ENCODE measurements around the gene RALGAPA2. TPM values are rescaled to one million over a fixed set of nuclear protein-coding genes. Genes with fewer than 3 reads are reported as not detected.
A peak's percentile ranks its signal among the peaks of the same experiment; 100 is the strongest.

Gene RALGAPA2
- total and polyA plus RNA-seq, 2 experiments from 2014 or later = 13.1 to 43.4 TPM

- Histone ChIP-seq H4K20me1 (replicated peaks; ENCODE audit: insufficient read depth) (no peaks in the 10 kb centered on the region), H3K4me1 (ENCODE audit: insufficient read depth) (no peaks in the 10 kb centered on the region), H3K27me3 (ENCODE audit: insufficient read depth) (no peaks in the 10 kb centered on the region), H3K36me3 (ENCODE audit: insufficient read depth) (peaks cover 3% of the 10 kb centered on the region; the same call in 1 of the 2 replicates), H3F3A (replicated peaks; ENCODE audit: low read depth) (no peaks in the 10 kb centered on the region), H3K9me2 (ENCODE audit: insufficient read depth) (no peaks in the 10 kb centered on the region), H3K27ac (ENCODE audit: low read depth) (no peak overlapping the region), H2AFZ (no peak overlapping the region), H3K79me2 (replicated peaks; ENCODE audit: insufficient read depth) (no peaks in the 10 kb centered on the region), H3K4me3 (no peak overlapping the region), H3K4me2 (no peak overlapping the region)
- no peak for TF ChIP-seq POLR2AphosphoS5 (IDR thresholded peaks at IDR 0.05; ENCODE audit: low read depth)
- TF ChIP-seq ZNF331 (CRISPR knock-in tag; IDR thresholded peaks at IDR 0.05; ENCODE audit: low read depth) = no peak
- peak; percentile 74 to 76 for TF ChIP-seq CTCF (conservative IDR thresholded peaks at IDR 0.05; ENCODE audit: low read depth in 2 of 2)
- Mint-ChIP-seq H3K27ac (no peak overlapping the region), H3K4me1 (peaks cover 4% of the 10 kb centered on the region), H3K27me3 (ENCODE audit: insufficient read depth, low read depth, poor library complexity) (no peaks in the 10 kb centered on the region), H3K4me3 (no peak overlapping the region), H3K9me3 (no peaks in the 10 kb centered on the region), H3K36me3 (ENCODE audit: low read depth) (peaks cover 7% of the 10 kb centered on the region; the same call in 2 of the 3 replicates)
- ATAC-seq = peak; percentile 99
- DNase-seq (ENCODE audit: low spot score) = peak; percentile 91
Observed at GRCh38 chr20:20593447-20594170, 118.8 kb downstream of the RALGAPA2 start.

GRCh38 chr20:20585146-20585545 lies 127.3 kb downstream of the RALGAPA2 start:
- ATAC-seq (no peak), DNase-seq (ENCODE audit: low spot score) (no peak)
- Histone ChIP-seq H2AFZ (no peak overlapping the region), H3K9me2 (ENCODE audit: insufficient read depth) (no peaks in the 10 kb centered on the region), H3K4me1 (ENCODE audit: insufficient read depth) (peaks cover 4% of the 10 kb centered on the region; the same call in 1 of the 2 replicates), H3F3A (replicated peaks; ENCODE audit: low read depth) (no peaks in the 10 kb centered on the region), H3K4me3 (no peak overlapping the region), H3K27ac (ENCODE audit: low read depth) (no peak overlapping the region), H3K27me3 (ENCODE audit: insufficient read depth) (no peaks in the 10 kb centered on the region), H4K20me1 (replicated peaks; ENCODE audit: insufficient read depth) (no peaks in the 10 kb centered on the region), H3K79me2 (replicated peaks; ENCODE audit: insufficient read depth) (no peaks in the 10 kb centered on the region), H3K4me2 (no peak overlapping the region), H3K36me3 (ENCODE audit: insufficient read depth) (peaks cover 4% of the 10 kb centered on the region; the same call in 1 of the 2 replicates)
- Mint-ChIP-seq H3K9me3 (no peaks in the 10 kb centered on the region; the same call in 1 of the 3 replicates), H3K36me3 (ENCODE audit: low read depth) (peaks cover 39% of the 10 kb centered on the region), H3K27ac (no peak overlapping the region), H3K27me3 (ENCODE audit: insufficient read depth, low read depth, poor library complexity) (no peaks in the 10 kb centered on the region), H3K4me3 (no peak overlapping the region), H3K4me1 (peaks cover 5% of the 10 kb centered on the region)
- TF ChIP-seq CREB1 (CRISPR knock-in tag; IDR thresholded peaks at IDR 0.05; ENCODE audit: low read depth) (no peak), STAT1 (IDR thresholded peaks at IDR 0.05; ENCODE audit: unreplicated experiment) (no peak), ETS1 (IDR thresholded peaks at IDR 0.05) (no peak), CTCF (conservative IDR thresholded peaks at IDR 0.05; ENCODE audit: low read depth in 2 of 2) (no peak), NANOG (IDR thresholded peaks at IDR 0.05; ENCODE audit: borderline replicate concordance) (no peak), EZH2phosphoT487 (IDR thresholded peaks at IDR 0.05; ENCODE audit: unreplicated experiment) (no peak), ZNF331 (CRISPR knock-in tag; IDR thresholded peaks at IDR 0.05; ENCODE audit: low read depth) (no peak), JUNB (IDR thresholded peaks at IDR 0.05; ENCODE audit: unreplicated experiment) (no peak)
